H1 (cell line): Measurements from ENCODE around the gene PCDHA1. TPM values are rescaled to one million over a fixed set of nuclear protein-coding genes. Genes with fewer than 3 reads are reported as not detected.

ENCODE experiments used
- BCL11A ChIP-seq, 2 experiments: IDR thresholded peaks; one replicate each; pipeline ENCODE4 v1.6.1; 2011; ENCODE audit warnings: low read depth in 2 of 2, low read length in 2 of 2, mild to moderate bottlenecking in 2 of 2
- BRCA1 ChIP-seq: IDR thresholded peaks from 2 replicates; pipeline ENCODE4 v1.6.1; 2012; ENCODE audit warnings: low read depth, low read length, improper control_type of control experiment
- CBX8 ChIP-seq: fragments of 300-800, 300-1000 bp; sonication (generic); IDR thresholded peaks from 2 replicates; pipeline ENCODE4 v1.7.1; 2016; ENCODE audit warnings: low read depth, low read length, borderline replicate concordance
- CHD1 ChIP-seq: IDR thresholded peaks from 2 replicates; pipeline ENCODE4 v1.6.1; 2012; ENCODE audit warnings: low read depth, low read length, improper control_type of control experiment
- EGR1 ChIP-seq: IDR thresholded peaks from 2 replicates; pipeline ENCODE4 v1.6.1; 2011; ENCODE audit warnings: low read depth, low read length, borderline replicate concordance
- EZH2 ChIP-seq: fragments of 200-600 bp; sonication (generic); IDR thresholded peaks from 2 replicates; pipeline ENCODE4 v1.7.1; 2012; ENCODE audit warnings: low read depth, mild to moderate bottlenecking, moderate library complexity, low read length, inconsistent platforms; ENCODE audit not compliant: severe bottlenecking
- FOSL1 ChIP-seq: IDR thresholded peaks from 2 replicates; pipeline ENCODE4 v1.6.1; 2011; ENCODE audit warnings: mild to moderate bottlenecking, low read depth, low read length, moderate library complexity; ENCODE audit not compliant: insufficient read depth
- GABPA ChIP-seq: IDR thresholded peaks from 2 replicates; pipeline ENCODE4 v1.6.1; 2011; ENCODE audit warnings: mild to moderate bottlenecking, low read length, moderate library complexity, borderline replicate concordance; ENCODE audit not compliant: insufficient read depth
- JUN ChIP-seq: IDR thresholded peaks from 2 replicates; pipeline ENCODE4 v1.6.1; 2011; ENCODE audit warnings: low read depth, mild to moderate bottlenecking, improper control_type of control experiment, low read length
- KDM4A ChIP-seq: IDR thresholded peaks from one replicate; pipeline ENCODE4 v1.7.1; 2012; ENCODE audit warnings: low read depth, mild to moderate bottlenecking, moderate library complexity, low read length, inconsistent platforms; ENCODE audit not compliant: severe bottlenecking
- KDM5A ChIP-seq: fragments of 200-600 bp; IDR thresholded peaks from 2 replicates; pipeline ENCODE4 v1.7.1; 2012; ENCODE audit warnings: mild to moderate bottlenecking, low read length, inconsistent platforms, mixed read lengths
- MAFK ChIP-seq: IDR thresholded peaks from 2 replicates; pipeline ENCODE4 v1.6.1; 2012; ENCODE audit warnings: low read depth, mild to moderate bottlenecking, improper control_type of control experiment, low read length
- SP1 ChIP-seq: IDR thresholded peaks from 2 replicates; pipeline ENCODE4 v1.6.1; 2011; ENCODE audit warnings: low read depth, low read length
- SP4 ChIP-seq: IDR thresholded peaks from 2 replicates; pipeline ENCODE4 v1.6.1; 2012; ENCODE audit warnings: low read length, inconsistent platforms
- SRF ChIP-seq: IDR thresholded peaks from 2 replicates; pipeline ENCODE4 v1.6.1; 2011; ENCODE audit warnings: mild to moderate bottlenecking, low read depth, low read length, moderate library complexity
- USF2 ChIP-seq: IDR thresholded peaks from 2 replicates; pipeline ENCODE4 v1.6.1; 2011; ENCODE audit warnings: low read length, improper control_type of control experiment
- polyA plus RNA-seq, 7 experiments: library from polyadenylated mRNA; depleted of rRNA in 3 of 7; stranded (reverse) in 5 of 7; unstranded in 2 of 7; fragments of >200 nt in 5 of 7; fragments of 200-250 nt in 2 of 7; gene quantifications; 1 replicate in 5 of 7; 2 replicates in 1 of 7; 4 replicates in 1 of 7; pipeline versions ENCODE4 v1.2.1 to v1.2.3, GENCODE V29; 2011 to 2013; ENCODE audit warnings: missing spikeins in 2 of 7, mixed read lengths in 2 of 7
- total RNA-seq: library from RNA; stranded (reverse); fragmentation: NEBNext Ultra II Directional; extraction: Animal tissue kit (Norgen Biotek cat#: 25700); gene quantifications from 2 replicates; pipeline ENCODE4 v1.2.1, GENCODE V29; 2021
- TF ChIP-seq, protein P1 (sequence below): IDR thresholded peaks from 2 replicates; pipeline ENCODE4 v1.6.1; 2012; ENCODE audit warnings: low read length, inconsistent platforms
- TF ChIP-seq, protein P2 (sequence below), 3 experiments: IDR thresholded peaks; 1 replicate in 2 of 3; 2 replicates in 1 of 3; pipeline versions ENCODE4 v1.5.1 to v1.6.1; 2011; ENCODE audit warnings: low read length in 3 of 3, mild to moderate bottlenecking in 3 of 3, inconsistent platforms in 2 of 3, low read depth in 1 of 3, moderate library complexity in 1 of 3; ENCODE audit not compliant: insufficient read depth in 1 of 3; ENCODE audit errors: control extremely low read depth in 1 of 3

Gene PCDHA1
- total and polyA plus RNA-seq, 2 of the 8 experiments (the other 6 are each of a cell fraction or from before 2014, with no cell fraction given): 0.23 to 0.50 TPM

DNA sequence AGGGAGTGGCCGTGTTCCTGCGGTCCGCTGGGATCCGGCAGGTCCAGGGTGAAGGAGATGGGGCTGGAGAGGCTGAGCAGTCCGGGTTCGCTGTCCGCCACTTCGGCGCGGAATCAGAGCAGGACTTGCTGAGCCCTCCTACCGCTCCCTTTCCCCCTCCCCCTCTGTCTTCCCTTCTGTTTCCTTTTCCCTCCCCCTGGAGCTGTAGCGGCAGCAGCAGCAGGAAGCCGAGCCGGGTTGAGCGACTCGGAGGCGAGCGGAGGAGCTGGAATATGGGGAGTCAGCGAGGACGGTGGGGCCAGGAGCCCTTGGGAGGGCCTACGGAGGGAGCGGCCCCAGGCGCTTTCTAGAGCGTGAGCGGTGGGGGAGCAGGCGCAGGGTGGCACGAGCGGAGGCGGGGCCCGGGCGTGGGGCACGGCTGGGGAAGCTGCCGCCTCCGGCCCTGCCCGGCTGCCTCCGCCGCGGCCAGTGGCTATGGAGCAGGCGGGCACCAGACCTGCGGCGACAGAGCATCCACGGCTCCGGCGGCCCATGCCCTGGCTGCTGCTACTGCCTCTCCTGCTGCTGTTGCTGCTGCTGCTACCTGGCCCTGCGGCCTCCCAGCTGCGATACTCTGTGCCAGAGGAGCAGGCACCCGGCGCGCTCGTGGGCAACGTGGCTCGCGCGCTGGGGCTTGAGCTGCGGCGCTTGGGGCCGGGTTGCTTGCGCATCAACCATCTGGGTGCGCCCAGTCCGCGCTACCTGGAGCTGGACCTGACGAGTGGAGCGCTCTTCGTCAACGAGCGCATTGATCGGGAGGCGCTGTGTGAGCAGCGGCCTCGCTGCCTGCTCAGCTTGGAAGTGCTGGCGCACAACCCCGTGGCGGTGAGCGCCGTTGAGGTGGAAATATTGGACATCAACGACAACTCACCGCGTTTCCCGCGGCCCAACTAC lies 180.6 kb downstream of the PCDHA1 start, which contains the start of gene PCDHAC2 (continued):
- TF ChIP-seq, protein P1, sequence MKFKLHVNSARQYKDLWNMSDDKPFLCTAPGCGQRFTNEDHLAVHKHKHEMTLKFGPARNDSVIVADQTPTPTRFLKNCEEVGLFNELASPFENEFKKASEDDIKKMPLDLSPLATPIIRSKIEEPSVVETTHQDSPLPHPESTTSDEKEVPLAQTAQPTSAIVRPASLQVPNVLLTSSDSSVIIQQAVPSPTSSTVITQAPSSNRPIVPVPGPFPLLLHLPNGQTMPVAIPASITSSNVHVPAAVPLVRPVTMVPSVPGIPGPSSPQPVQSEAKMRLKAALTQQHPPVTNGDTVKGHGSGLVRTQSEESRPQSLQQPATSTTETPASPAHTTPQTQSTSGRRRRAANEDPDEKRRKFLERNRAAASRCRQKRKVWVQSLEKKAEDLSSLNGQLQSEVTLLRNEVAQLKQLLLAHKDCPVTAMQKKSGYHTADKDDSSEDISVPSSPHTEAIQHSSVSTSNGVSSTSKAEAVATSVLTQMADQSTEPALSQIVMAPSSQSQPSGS: no peak
- TF ChIP-seq SP4 (no peak), CBX8 (no peak), FOSL1 (no peak), JUN (no peak), KDM4A (peak; percentile 91), BCL11A (IDR thresholded peaks at IDR 0.05; ENCODE audit: low read depth in 2 of 2, low read length in 2 of 2) (no peak), SRF (no peak), CHD1 (no peak), EZH2 (peak; percentile 42), SP1 (no peak), USF2 (no peak), MAFK (no peak), KDM5A (no peak), GABPA (no peak; the same call in 1 of the 2 replicates), BRCA1 (no peak), EGR1 (peak; percentile 16; the same call in 1 of the 2 replicates)
- TF ChIP-seq, protein P2, sequence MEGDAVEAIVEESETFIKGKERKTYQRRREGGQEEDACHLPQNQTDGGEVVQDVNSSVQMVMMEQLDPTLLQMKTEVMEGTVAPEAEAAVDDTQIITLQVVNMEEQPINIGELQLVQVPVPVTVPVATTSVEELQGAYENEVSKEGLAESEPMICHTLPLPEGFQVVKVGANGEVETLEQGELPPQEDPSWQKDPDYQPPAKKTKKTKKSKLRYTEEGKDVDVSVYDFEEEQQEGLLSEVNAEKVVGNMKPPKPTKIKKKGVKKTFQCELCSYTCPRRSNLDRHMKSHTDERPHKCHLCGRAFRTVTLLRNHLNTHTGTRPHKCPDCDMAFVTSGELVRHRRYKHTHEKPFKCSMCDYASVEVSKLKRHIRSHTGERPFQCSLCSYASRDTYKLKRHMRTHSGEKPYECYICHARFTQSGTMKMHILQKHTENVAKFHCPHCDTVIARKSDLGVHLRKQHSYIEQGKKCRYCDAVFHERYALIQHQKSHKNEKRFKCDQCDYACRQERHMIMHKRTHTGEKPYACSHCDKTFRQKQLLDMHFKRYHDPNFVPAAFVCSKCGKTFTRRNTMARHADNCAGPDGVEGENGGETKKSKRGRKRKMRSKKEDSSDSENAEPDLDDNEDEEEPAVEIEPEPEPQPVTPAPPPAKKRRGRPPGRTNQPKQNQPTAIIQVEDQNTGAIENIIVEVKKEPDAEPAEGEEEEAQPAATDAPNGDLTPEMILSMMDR (IDR thresholded peaks at IDR 0.05; ENCODE audit: control extremely low read depth in 1 of 3, insufficient read depth in 1 of 3, low read depth in 1 of 3, low read length in 3 of 3): 0 out of 4 replicates have a peak, but pooled peaks of 1 of the 3 experiments have one; percentile 9
